Pons (tissue), 1 donor: Measurements from ENCODE around the gene KHSRP.
A peak's percentile ranks its signal among the peaks of the same experiment; 100 is the strongest.

Source experiments
- DNase-seq: peaks from one replicate; pipeline ENCODE4 v3.0.0-alpha.2; 2016; ENCODE audit warnings: low spot score

Gene KHSRP, protein sequence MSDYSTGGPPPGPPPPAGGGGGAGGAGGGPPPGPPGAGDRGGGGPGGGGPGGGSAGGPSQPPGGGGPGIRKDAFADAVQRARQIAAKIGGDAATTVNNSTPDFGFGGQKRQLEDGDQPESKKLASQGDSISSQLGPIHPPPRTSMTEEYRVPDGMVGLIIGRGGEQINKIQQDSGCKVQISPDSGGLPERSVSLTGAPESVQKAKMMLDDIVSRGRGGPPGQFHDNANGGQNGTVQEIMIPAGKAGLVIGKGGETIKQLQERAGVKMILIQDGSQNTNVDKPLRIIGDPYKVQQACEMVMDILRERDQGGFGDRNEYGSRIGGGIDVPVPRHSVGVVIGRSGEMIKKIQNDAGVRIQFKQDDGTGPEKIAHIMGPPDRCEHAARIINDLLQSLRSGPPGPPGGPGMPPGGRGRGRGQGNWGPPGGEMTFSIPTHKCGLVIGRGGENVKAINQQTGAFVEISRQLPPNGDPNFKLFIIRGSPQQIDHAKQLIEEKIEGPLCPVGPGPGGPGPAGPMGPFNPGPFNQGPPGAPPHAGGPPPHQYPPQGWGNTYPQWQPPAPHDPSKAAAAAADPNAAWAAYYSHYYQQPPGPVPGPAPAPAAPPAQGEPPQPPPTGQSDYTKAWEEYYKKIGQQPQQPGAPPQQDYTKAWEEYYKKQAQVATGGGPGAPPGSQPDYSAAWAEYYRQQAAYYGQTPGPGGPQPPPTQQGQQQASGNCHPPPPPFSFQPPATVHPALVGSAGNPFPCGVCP

DNA sequence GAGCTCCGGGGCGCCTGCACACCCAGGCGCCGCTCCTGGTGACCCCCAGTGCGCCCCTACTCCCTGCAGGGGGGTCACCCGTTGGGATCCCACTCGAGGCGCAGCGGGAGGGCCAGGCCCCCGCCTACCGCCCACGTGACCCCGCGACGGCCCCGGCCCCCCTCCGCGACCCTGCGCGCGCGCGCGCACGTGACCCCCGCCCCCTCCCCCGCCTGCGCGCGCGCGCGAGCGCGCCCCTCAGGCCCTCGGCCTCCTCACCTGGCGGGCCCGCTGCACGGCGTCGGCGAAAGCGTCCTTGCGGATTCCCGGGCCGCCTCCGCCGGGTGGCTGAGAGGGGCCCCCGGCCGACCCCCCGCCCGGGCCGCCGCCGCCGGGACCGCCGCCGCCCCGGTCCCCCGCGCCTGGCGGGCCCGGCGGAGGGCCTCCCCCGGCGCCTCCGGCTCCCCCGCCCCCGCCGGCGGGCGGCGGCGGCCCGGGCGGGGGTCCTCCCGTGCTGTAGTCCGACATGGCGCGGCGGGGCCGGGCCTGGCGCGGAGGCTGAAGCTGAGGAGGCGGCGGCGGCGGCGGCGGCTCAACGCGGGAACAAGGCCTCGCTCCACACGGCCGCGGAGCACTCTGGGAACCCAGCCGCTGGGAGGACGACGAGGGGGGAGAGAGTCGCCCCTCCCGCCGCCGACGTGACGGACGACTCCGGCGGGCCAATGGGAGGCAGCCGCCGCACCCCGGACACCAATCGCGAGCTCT lies at the start of gene KHSRP:
Gene KHSRP (minus strand): TSS at position 617 of the 744 bp plus-strand sequence. CDS start 110 bp downstream, at position 507.
- DNase-seq, result no peak

DNA sequence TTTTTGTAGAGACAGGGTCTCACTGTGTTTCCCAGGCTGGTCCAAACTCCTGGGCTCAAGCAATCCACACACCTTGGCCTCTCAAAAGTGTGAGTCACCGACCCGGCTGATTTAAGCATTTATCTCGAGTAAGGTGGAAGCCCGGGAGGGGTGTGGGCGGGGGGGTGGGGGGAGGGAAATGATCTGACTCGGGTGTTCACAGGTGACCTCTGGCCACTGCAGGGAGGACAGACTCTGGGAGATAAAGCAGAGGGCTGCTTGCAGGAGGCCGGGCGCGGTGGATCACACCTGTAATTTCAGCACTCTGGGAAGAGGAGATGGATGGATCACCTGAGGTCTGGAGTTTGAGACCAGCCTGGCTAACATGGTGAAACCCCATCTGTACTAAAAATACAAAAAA lies 49.0 kb upstream of the KHSRP start:
- DNase-seq, result no peak

DNA sequence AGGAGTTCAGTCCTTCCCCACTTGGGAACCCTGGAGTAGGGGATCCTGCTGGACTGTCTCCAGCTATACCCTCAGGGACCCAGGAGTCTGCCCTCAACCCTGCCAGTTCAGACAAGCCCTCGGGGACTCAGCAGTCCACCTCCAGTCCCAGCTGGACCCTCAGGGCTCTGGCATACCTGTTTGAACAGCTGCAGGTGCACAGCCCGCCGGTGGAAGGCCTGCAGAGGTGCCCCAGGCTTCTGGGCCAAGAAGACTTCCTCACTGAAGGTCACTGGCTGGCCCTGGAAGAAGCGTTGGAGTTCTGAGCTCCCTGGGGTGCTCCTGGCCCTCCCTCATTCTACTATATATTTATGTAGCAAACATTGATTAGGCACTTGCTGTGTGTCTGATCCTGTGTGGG lies 48.1 kb upstream of the KHSRP start:
- no peak for DNase-seq

DNA sequence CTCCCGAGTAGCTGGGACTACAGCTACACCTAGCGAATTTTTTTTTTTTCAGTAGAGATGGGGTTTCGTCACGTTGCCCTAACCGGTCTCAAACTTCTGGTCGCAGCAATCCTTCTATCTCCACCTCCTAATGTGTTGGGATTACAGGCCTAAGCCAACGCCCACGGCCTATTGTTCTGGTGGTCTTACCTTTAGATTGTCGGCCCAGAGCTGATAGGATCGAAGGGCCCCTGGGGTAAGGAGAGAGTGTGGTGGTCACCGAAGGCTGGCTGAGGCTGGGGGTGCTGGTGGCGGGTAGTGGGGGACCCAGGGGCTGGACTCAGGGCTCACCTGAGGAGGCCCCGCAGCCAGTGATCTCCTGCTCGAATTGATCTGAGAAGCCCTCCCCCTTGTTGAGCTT lies 46.5 kb upstream of the KHSRP start:
- no peak for DNase-seq

DNA sequence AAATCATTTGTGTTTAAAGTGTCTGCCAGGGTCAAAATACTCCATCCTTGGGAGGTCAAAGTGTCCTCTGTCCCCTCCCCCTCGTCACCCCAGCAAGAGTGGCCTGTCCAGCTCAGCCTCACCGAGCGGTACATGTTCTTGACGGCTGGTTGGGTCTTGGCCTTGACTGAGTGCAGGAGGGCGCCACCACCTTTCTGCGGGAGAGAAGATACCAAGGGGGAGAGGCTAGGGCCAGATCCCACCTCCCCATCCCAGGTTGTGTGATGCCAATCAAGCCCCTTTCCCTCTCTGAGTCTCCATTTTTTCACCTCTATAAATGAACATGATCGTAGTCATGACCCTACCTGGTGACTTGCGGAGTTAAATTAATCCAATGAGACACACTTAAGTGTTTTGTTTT lies 45.6 kb upstream of the KHSRP start:
- DNase-seq, result no peak

DNA sequence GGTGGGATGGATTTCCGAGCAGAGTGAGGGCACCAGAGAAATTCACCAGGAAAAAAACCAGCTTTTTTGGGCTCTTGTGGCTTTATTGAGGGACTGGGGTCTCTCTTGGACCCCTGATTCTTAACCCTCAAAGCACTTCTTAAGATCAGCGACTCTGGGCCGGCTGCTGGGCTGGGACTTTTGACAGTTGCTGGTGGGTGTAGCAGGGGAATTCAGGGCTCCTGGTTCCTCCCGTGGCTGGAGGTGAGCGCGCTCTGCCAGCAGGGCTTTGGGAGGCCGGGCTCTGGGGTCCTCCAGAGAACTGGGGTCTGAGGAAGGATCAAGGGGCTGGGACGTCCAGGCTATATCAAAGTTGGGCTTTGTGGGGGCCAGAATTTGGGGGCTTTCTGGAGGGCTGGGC lies 42.8 kb upstream of the KHSRP start:
- DNase-seq, result no peak

DNA sequence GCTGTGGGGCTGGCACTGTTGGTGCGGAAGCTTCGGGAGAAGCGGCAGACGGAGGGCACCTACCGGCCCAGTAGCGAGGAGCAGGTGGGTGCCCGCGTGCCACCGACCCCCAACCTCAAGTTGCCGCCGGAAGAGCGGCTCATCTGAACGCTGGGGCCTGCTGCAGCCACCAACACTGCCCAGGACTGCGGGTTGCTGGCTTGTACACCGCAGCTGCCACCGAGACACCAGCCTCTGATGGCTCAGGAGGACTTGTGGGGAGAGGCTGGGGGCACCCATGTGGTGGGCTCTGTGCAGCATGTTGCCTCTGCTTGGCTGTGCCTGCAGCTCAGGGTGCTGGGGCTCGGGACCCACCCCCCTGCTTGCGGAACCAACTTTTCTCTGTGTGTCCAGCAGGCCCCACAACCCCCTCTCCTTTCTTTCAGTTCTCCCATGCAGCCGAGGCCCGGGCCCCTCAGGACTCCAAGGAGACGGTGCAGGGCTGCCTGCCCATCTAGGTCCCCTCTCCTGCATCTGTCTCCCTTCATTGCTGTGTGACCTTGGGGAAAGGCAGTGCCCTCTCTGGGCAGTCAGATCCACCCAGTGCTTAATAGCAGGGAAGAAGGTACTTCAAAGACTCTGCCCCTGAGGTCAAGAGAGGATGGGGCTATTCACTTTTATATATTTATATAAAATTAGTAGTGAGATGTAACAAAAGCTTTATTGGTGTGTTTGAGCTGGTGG lies 42.1 kb upstream of the KHSRP start:
- DNase-seq, result no peak

DNA sequence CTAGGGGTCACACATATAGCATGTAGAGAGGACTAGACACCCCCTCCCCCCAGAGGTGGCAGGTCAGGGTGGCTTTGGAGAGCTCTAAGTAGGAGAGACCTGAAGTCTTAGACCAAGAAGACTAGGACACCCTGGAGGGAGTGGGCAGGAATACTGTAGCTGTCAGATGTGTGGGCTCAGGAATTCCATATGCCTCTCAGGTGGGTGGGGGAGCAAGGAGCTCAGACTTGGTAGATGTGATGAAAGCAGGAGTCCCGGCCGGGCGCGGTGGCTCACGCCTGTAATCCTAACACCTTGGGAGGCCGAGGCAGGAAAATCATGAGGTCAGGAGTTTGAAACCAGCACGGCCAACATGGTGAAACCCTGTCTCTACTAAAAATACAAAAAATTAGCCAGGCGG lies 41.1 kb upstream of the KHSRP start:
- no peak for DNase-seq

DNA sequence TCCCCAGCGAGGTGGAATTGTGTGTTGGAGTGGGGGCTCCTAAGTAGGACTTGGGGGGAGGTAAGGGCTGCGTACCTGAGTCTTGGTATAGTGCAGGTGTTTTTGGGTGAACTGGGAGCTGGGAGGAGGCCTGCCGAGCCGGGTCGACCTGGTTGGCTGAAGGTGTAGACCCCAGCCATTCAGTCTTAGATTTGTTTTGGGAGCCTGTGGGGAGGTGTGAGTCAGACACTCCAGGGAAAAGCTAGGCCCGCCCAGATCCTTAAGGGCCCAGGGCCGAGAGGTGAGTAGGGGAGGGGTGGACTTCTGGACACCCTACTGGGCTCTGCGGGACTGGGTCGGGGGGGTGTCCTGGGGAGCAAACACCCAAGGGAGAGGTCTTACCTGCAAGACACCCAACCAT lies 40.4 kb upstream of the KHSRP start:
- DNase-seq, result no peak

DNA sequence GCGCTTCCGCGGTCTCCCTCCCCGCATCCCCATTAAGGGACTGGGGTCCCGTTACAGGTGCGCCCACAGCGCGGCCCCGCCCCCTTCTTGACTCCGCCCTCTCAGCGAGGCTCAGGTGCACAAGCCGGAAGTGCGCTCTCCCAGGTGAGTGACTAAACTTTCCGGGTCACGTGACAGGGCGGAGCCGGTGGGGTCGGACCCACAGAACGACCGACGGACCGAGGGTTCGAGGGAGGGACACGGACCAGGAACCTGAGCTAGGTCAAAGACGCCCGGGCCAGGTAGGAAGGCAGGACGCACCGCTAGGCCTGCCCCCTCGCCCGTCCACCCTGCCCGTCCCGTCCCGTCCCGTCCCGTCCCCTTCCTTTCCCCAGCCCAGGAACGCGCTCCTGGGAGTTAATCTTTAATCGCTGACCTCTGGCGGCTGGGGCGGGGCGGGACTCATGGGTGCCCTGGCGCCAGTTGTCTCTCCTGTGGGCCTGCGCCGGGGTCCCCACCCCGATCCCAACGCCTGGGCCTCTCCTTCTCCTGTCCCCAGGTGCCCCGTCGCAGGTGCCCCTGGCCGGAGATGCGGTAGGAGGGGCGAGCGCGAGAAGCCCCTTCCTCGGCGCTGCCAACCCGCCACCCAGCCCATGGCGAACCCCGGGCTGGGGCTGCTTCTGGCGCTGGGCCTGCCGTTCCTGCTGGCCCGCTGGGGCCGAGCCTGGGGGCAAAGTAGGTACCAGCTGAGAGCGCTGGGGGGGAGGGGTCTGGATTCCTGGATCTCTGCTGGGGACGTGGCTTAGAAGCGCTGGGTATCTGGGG lies 39.7 kb upstream of the KHSRP start, which contains the start of gene CRB3:
Gene CRB3 (plus strand): TSS at position 202 of the 804 bp plus-strand sequence. CDS start 431 bp downstream, at position 633.
- no peak for DNase-seq

DNA sequence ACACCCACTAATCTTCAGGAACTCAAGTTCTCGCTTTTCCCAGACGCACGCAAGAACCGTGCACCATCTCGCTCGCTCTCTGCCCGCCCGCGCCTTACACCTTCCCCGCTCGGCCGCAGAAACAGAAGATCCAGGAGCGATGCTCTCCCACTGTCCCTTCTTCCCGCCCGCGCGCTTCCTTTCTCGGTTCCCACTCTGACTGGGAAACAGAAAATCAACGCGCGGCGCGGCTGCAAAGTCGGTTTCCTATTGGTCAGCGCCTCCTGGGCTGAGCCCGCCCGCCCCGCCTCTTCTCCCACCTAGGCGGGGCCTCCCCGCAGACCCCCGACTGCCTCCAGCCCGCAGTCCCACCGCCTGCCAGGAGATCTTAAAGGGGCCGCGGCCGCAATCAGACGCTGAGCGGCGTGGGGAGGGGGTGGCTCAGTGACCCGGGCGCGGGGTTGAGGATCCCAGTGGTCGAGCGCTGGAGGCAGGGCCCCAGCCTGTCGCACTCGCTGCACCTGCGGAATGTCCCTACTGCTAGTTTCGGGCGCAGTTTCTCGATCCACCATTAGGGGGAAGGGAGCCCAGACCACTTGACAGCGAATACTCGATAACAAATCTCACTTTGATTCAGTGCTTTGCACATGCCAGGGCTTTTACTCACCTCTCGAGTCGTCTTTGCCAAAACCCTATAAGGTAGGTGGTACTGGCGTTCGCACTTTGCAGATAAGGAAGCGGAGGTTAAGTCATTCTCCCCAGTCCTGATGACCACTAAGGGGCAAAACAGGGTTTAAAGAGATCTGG lies 35.7 kb upstream of the KHSRP start:
- peak; percentile 97 for DNase-seq

DNA sequence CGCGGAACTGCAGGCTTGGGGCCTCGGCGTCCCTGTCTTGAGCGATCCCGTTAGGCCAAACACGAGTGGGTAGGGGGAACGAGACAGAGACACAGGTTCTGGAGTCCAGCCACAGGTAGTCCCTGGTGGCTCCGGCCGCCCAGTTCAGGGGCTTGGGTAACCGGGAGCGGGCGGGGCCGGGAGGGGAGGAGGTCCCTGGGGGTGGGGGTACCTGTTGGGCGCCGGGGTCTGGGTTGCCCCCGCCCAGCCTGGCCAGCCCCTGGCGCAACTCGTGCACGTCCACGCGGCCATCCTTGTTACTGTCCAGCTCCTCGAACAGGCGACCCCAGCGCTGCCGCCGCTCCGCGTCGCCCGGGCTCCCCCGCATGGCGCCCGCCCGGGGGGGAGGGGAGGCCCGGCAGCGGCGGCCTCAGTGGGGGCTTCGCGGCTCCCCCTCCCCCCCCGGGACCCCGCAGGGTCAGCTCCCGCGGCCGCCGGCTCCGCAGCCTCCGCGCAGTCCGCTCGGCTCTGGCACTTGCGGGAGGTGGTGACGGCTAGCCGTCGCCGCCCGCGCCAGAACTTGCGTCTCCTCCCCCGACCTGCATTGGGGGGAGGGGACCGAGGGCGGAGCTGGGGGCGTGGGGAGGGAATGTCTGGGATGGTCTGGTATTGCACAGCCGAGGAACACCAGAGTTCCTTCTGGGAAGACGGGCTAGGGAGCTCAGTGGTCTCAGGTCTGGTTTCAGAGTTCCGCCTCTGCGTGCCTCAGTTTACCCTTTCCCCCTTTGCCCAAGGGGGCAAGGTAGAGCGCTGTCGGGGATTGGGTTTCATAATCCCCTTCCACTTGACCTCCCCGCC lies 34.9 kb upstream of the KHSRP start, which contains the start of gene SLC25A23:
Gene SLC25A23 (minus strand): TSS at position 531 of the 837 bp plus-strand sequence. CDS start 164 bp downstream, at position 367.
- no peak for DNase-seq

DNA sequence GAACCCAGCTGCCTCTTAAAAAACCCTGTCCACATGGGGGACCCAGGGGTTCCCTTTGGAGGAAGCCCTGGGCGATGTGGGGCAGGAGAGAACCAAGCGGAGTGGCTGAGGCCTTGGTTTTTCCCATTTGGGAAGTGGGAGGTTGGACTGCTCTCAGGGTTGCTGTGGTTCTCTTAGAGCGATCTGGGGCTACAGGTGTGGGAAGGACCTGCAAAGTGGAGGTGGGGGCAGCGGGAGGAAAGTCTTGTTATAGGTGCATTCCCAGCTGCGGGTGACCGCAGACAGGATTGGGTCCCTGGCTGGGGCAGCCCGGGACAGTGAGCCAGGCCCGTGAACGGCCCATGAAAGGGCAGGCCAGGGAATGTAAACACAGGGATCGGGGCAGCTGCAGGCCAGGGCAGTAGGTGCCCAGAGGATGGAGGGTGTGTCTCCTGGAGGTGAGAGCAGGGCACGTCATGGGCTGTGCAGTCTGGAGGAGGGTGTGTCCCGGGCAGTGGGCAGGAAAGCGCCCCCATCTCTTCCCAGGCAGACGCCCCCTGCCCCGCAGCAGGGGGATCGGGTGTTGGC lies 34.2 kb upstream of the KHSRP start:
- no peak for DNase-seq

DNA sequence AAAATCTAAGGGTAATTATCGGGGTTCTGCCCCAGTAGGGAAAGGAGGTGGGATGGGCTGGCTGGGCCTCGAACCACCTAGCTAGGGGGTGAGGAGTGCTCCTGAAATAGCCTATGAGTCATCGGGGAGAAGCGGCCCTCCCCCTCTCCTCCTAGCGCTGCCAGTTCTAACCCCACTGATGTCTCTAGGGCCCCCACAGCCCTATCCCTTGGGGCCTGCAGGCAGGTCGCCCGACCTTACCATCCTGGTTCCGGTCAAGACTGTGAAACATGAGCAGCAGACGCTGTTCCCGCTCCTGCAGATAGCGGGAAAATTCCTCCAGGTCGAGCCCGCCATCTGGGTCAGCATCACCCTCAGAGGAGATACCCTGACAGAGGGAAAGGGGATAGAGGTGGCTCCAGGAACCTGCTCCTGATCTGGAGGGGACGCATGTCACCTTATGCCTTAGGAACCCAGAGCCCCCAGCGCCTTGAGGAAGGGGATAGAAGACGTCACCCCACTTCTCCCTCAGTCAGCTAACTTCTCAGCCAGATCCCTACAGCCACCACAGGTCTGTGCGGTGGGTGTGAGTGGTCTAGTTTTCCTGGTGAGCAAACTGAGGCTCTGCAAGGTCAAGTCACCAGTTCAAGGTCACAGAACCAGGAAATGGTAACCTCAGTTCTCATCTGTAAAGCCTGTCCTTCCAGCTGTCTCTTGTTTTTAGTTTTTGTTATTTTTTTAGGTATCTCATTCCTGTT lies 33.5 kb upstream of the KHSRP start:
- DNase-seq, result no peak

DNA sequence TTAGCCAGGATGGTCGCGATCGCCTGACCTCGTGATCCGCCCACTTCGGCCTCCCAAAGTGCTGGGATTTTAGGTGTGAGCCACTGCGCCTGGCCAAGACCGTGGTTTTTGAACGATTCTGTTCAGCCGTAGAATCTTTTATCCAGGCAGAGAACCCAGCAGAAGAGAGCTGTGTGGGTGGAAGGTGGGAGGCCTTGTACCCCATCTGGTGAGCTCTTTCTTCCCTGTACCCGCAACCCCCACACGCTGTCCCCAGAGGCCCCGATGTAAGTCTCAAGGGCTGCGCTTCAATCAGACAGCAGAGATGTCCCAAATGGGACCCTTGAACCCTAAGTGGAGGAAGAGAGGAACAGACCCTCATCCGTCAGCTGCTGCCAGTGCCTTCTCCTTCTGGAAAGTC lies 31.3 kb upstream of the KHSRP start:
- no peak for DNase-seq

DNA sequence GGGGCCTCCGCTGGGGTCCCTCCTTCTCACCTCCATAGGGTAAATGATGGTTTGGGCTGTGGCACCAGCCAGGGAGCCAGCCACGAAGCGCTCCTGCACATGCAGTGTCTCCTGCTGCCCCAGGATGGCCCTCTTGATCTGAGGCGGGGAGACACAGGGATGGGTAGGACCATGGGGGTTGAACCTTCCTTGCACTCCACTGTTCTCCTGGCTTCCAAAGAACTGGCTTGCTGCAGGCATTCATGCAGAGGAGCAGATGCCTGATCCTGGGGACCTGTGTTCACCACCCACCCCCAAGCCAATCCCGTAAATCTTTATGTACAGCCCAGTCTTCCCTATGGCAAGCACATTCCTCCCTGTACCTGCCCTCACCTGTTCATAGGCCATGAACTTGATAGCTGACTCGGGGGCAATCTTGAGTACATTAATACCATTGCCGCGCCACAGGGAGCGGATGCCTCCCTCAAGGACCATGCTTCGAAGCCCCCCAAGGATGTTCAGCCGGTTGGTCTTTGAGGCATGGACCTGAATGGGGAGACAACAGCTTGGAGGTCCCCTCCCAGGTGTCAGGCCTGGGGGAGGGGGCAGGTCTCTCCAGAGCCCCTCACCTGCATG lies 29.4 kb upstream of the KHSRP start:
- DNase-seq, result no peak

DNA sequence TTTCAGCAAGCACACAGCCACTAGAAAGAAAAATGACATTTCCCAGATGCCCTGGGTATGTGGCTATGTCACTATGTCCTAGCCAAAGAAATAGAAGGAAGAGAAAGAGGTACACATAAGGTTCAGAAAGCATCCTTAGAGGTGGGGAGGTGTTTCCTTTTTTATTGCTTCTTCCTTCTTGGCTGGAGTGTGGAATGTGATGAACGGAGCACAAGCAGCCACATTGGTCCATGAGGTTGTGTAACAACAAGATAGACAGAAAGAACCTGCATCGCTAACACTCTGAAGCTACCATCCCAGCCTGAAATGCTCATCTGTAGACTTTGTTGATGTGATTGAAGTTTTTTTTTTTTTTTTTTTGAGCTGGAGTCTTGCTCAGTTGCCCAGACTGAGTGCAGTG lies 28.3 kb upstream of the KHSRP start:
- no peak for DNase-seq

DNA sequence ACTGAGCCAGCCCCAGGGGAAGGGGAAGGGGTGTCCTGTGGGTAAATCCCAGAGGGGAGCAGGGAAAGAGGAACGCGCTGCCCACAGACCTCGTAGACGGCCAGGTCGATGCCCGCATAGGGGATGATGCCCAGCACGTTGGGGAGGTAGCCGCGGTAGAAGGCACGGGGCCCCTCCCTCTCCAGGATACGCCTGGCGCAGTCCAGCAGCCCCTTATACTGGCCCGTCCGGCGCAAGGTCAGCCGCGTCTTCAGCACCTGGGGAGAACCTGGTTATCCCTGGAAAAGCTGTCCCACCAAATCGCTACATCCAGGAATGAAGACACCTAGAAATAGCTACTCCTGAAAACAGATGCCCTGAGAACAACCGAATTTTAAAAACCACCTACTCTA lies 27.6 kb upstream of the KHSRP start:
- no peak for DNase-seq
